Measurements from ENCODE around the gene DPEP3. TPM values are rescaled to one million over a fixed set of nuclear protein-coding genes. Genes with fewer than 3 reads are reported as not detected.

DPEP3 gene
- polyA plus RNA-seq, 3 donors, result 0.20 to 1.8 (median 0.25) TPM

DNA sequence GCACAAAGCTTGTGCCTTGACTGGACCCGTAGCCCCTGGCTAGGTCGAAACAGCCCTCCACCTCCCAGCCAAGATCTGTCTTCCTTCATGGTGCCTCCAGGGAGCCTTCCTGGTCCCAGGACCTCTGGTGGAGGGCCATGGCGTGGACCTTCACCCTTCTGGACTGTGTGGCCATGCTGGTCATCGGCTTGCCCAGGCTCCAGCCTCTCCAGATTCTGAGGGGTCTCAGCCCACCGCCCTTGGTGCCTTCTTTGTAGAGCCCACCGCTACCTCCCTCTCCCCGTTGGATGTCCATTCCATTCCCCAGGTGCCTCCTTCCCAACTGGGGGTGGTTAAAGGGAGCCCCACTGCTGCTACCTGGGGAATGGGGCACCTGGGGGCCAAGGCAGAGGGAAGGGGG, 52.2 kb downstream of the DPEP3 start:
- Histone ChIP-seq H3K4me3 (replicated peaks in 1 of 3; ENCODE audit: low read depth in 2 of 3, low read length in 3 of 3) (no peak overlapping the region), H3K79me2 (ENCODE audit: insufficient read depth, low read length) (peaks cover 4% of the 10 kb centered on the region), H3K9ac (ENCODE audit: insufficient read depth, low read length, poor library complexity, severe bottlenecking) (no peak overlapping the region), H3K27me3 (ENCODE audit: control insufficient read depth in 2 of 2, insufficient read depth in 2 of 2, low read length in 2 of 2) (no peaks in the 10 kb centered on the region), H3K4me2 (replicated peaks; ENCODE audit: extremely low read depth, low read length, poor library complexity, severe bottlenecking) (no peak overlapping the region), H4K20me1 (ENCODE audit: insufficient read depth, low read length) (peaks cover 93% of the 10 kb centered on the region), H3K36me3 (replicated peaks in 1 of 2; ENCODE audit: control insufficient read depth in 1 of 2, insufficient read depth in 2 of 2, low read length in 2 of 2) (peaks cover 56 to 90% of the 10 kb centered on the region in 2 donors), H3K4me1 (ENCODE audit: control insufficient read depth in 1 of 2, insufficient read depth in 2 of 2, low read length in 2 of 2) (no peaks in the 10 kb centered on the region), H3K9me3 (replicated peaks in 1 of 2; ENCODE audit: control insufficient read depth in 1 of 2, insufficient read depth in 1 of 2, low read length in 2 of 2) (no peaks in the 10 kb centered on the region), H3K27ac (ENCODE audit: low read depth in 1 of 2, low read length in 2 of 2) (no peak overlapping the region), H2AFZ (ENCODE audit: insufficient read depth, low read depth, low read length, poor library complexity, severe bottlenecking) (no peak overlapping the region)
- peak overlapping the region in 2 of 7 donors; percentile 20 to 79 for H3K27ac Mint-ChIP-seq
- TF ChIP-seq, protein P1, sequence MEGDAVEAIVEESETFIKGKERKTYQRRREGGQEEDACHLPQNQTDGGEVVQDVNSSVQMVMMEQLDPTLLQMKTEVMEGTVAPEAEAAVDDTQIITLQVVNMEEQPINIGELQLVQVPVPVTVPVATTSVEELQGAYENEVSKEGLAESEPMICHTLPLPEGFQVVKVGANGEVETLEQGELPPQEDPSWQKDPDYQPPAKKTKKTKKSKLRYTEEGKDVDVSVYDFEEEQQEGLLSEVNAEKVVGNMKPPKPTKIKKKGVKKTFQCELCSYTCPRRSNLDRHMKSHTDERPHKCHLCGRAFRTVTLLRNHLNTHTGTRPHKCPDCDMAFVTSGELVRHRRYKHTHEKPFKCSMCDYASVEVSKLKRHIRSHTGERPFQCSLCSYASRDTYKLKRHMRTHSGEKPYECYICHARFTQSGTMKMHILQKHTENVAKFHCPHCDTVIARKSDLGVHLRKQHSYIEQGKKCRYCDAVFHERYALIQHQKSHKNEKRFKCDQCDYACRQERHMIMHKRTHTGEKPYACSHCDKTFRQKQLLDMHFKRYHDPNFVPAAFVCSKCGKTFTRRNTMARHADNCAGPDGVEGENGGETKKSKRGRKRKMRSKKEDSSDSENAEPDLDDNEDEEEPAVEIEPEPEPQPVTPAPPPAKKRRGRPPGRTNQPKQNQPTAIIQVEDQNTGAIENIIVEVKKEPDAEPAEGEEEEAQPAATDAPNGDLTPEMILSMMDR (IDR thresholded peaks at IDR 0.05), result no peak
- H3K9me3 Mint-ChIP-seq, result no peaks in the 10 kb centered on the region
- H3K4me3 Mint-ChIP-seq, result no peak overlapping the region
- DNase-seq, result no peak
- 86% methylated on average over 4 of the region's 7 CpGs for WGBS (ENCODE audit: insufficient coverage)
- intact Hi-C loops (cut with micrococcal nuclease), result loop anchor here (2.0 to 5.0 kb wide), 3 partner anchors 111 to 256 kb away; no protein-coding TSS in a partner anchor
- H3K36me3 Mint-ChIP-seq, result peaks cover 42 to 72% of the 10 kb centered on the region in 2 donors
- H3K27me3 Mint-ChIP-seq (ENCODE audit: low read depth in 3 of 3), result peaks cover 0 to 2% (median 0%) of the 10 kb centered on the region in 3 donors
- no peaks in the 10 kb centered on the region for H3K4me1 Mint-ChIP-seq

GRCh38 chr16:67927131-67927941, 53.0 kb downstream of the DPEP3 start:
- Mint-ChIP-seq H3K27me3 (ENCODE audit: low read depth in 3 of 3) (peaks cover 0 to 2% (median 0%) of the 10 kb centered on the region in 3 donors), H3K4me1 (no peaks in the 10 kb centered on the region), H3K9me3 (no peaks in the 10 kb centered on the region), H3K27ac (no peak overlapping the region), H3K4me3 (no peak overlapping the region), H3K36me3 (peaks cover 44 to 70% of the 10 kb centered on the region in 2 donors)
- Histone ChIP-seq H4K20me1 (ENCODE audit: insufficient read depth, low read length) (peaks cover 94% of the 10 kb centered on the region), H3K9ac (ENCODE audit: insufficient read depth, low read length, poor library complexity, severe bottlenecking) (no peak overlapping the region), H2AFZ (ENCODE audit: insufficient read depth, low read depth, low read length, poor library complexity, severe bottlenecking) (no peak overlapping the region), H3K9me3 (replicated peaks in 1 of 2; ENCODE audit: control insufficient read depth in 1 of 2, insufficient read depth in 1 of 2, low read length in 2 of 2) (no peaks in the 10 kb centered on the region), H3K4me3 (replicated peaks in 1 of 3; ENCODE audit: low read depth in 2 of 3, low read length in 3 of 3) (no peak overlapping the region), H3K36me3 (replicated peaks in 1 of 2; ENCODE audit: control insufficient read depth in 1 of 2, insufficient read depth in 2 of 2, low read length in 2 of 2) (peaks cover 60 to 90% of the 10 kb centered on the region in 2 donors), H3K27me3 (ENCODE audit: control insufficient read depth in 2 of 2, insufficient read depth in 2 of 2, low read length in 2 of 2) (no peaks in the 10 kb centered on the region), H3K4me2 (replicated peaks; ENCODE audit: extremely low read depth, low read length, poor library complexity, severe bottlenecking) (no peak overlapping the region), H3K79me2 (ENCODE audit: insufficient read depth, low read length) (peaks cover 4% of the 10 kb centered on the region), H3K27ac (ENCODE audit: low read depth in 1 of 2, low read length in 2 of 2) (peak overlapping the region in 1 of 2 donors; percentile 20), H3K4me1 (ENCODE audit: control insufficient read depth in 1 of 2, insufficient read depth in 2 of 2, low read length in 2 of 2) (no peaks in the 10 kb centered on the region)
- 95% methylated on average over 20 of the region's 22 CpGs for WGBS (ENCODE audit: insufficient coverage)
- DNase-seq, result no peak
- intact Hi-C loops (cut with micrococcal nuclease), result loop anchor here in 1 of 2 donors (5.0 kb wide), 2 partner anchors 110 to 255 kb away; no protein-coding TSS in a partner anchor
- TF ChIP-seq, protein P1 (IDR thresholded peaks at IDR 0.05), result no peak

Measured in CD14-positive monocyte (primary cell).